HepG2 (cell line): Measurements from ENCODE around the gene GADD45B. TPM values are rescaled to one million over a fixed set of nuclear protein-coding genes. Genes with fewer than 3 reads are reported as not detected.

ENCODE experiments used
- ATAC-seq: fragments of 200-7000 bp; cut with Tn5 transposase; 3 replicates; pipeline ENCODE4 v1.9.1; 2020; ENCODE audit warnings: mild to moderate bottlenecking, moderate library complexity
- BruUV-seq: library from RNA; stranded (reverse); fragments of 400-500 nt; replicated peaks from 2 replicates; lab custom pipeline; 2021; lab: Mats Ljungman, UMichigan
- CTCF ChIA-PET: fragments of 300-600 bp; formaldehyde crosslinking; extraction: SDS; loops from one replicate; lab custom pipeline; 2021; ENCODE audit warnings: low total read pairs, inconsistent platforms, low intra/inter-chr PET ratio; lab: Yijun Ruan, JAX
- POLR2A ChIA-PET: fragments of 350-600 bp; sonication (Branson Sonifier 250); formaldehyde crosslinking; loops from one replicate; lab custom pipeline; 2020; ENCODE audit warnings: antibody characterized with exemption, inconsistent platforms; lab: Yijun Ruan, JAX
- DNase-seq: peaks from one replicate; pipeline ENCODE4 v3.0.0-alpha.2; 2015; ENCODE audit warnings: low spot score
- FAIRE-seq: peaks from 3 replicates; lab custom pipeline; 2011; peaks lifted over from hg19 to GRCh38; lab: Jason Lieb, UNC
- H2AFZ ChIP-seq: one replicate; pipeline ENCODE4 v1.6.1; 2011; ENCODE audit warnings: low read length, inconsistent platforms
- H3K27ac ChIP-seq: fragments of 300-600 bp; 3 replicates; pipeline ENCODE4 v1.8.0; 2011; ENCODE audit warnings: mixed run types, mild to moderate bottlenecking, mixed read lengths, low read length, inconsistent platforms; ENCODE audit not compliant: insufficient read depth; ENCODE audit errors: extremely low read length
- H3K27me3 ChIP-seq, 2 experiments: fragments of 200-600 bp in 1 of 2; 2 replicates in 1 of 2; 3 replicates in 1 of 2; pipeline versions ENCODE4 v1.6.0 to v1.8.0; 2011; ENCODE audit warnings: low read length in 2 of 2, mild to moderate bottlenecking in 2 of 2, moderate library complexity in 2 of 2, inconsistent platforms in 1 of 2; ENCODE audit not compliant: insufficient read depth in 2 of 2, control insufficient read depth in 1 of 2
- H3K36me3 ChIP-seq, 2 experiments: fragments of 200-600 bp in 1 of 2; replicated peaks in 1 of 2; 2 replicates in 1 of 2; 3 replicates in 1 of 2; pipeline versions ENCODE4 v1.5.1 to v1.8.0; 2011; ENCODE audit warnings: low read length in 2 of 2, inconsistent platforms in 1 of 2; ENCODE audit not compliant: insufficient read depth in 2 of 2, control insufficient read depth in 1 of 2
- H3K4me1 ChIP-seq: 2 replicates; pipeline ENCODE4 v1.5.1; 2012; ENCODE audit warnings: low read length, inconsistent platforms; ENCODE audit not compliant: insufficient read depth
- H3K4me2 ChIP-seq: 2 replicates; pipeline ENCODE4 v1.6.0; 2011; ENCODE audit warnings: low read depth, low read length, inconsistent platforms
- H3K4me3 ChIP-seq, 3 experiments: fragments of 200-600 bp in 1 of 3; sonication (generic), shearing (Covaris generic) in 1 of 3; replicated peaks in 1 of 3; 2 replicates each; pipeline ENCODE4 v1.5.1; 2011 to 2016; ENCODE audit warnings: low read length in 3 of 3, inconsistent platforms in 2 of 3, low read depth in 2 of 3, mild to moderate bottlenecking in 2 of 3, control low read depth in 1 of 3, mixed read lengths in 1 of 3; ENCODE audit not compliant: insufficient read depth in 1 of 3
- H3K79me2 ChIP-seq: one replicate; pipeline ENCODE4 v1.6.1; 2011; ENCODE audit warnings: low read length, inconsistent platforms; ENCODE audit not compliant: insufficient read depth
- H3K9ac ChIP-seq: 2 replicates; pipeline ENCODE4 v1.6.0; 2011; ENCODE audit warnings: mild to moderate bottlenecking, low read depth, low read length, inconsistent platforms; ENCODE audit not compliant: insufficient read depth
- H3K9me3 ChIP-seq: 2 replicates; pipeline ENCODE4 v1.5.1; 2012; ENCODE audit warnings: mild to moderate bottlenecking, low read length
- H4K20me1 ChIP-seq: 2 replicates; pipeline ENCODE4 v1.6.0; 2011; ENCODE audit warnings: inconsistent platforms, mild to moderate bottlenecking, low read length, moderate library complexity; ENCODE audit not compliant: insufficient read depth
- ETS1 ChIP-seq: sonication (generic); formaldehyde crosslinking; IDR thresholded peaks from 2 replicates; pipeline ENCODE4 v1.4.0; 2020; ENCODE audit warnings: missing genetic modification reagents
- FOSL2 ChIP-seq: sonication (generic); formaldehyde crosslinking; IDR thresholded peaks from 2 replicates; pipeline ENCODE4 v1.4.0; 2020; ENCODE audit warnings: missing genetic modification reagents
- FOXK1 ChIP-seq: sonication (generic); formaldehyde crosslinking; IDR thresholded peaks from 2 replicates; pipeline ENCODE4 v1.4.0; 2020; ENCODE audit warnings: low read depth, missing genetic modification reagents, borderline replicate concordance
- HNF1A ChIP-seq, 2 experiments: sonication (generic) in 1 of 2; formaldehyde crosslinking in 1 of 2; IDR thresholded peaks; 2 replicates each; pipeline versions ENCODE4 v1.4.0 to v1.6.1; 2016 to 2020; ENCODE audit warnings: borderline replicate concordance in 1 of 2, low read depth in 1 of 2, mild to moderate bottlenecking in 1 of 2, missing genetic modification reagents in 1 of 2
- SMAD3 ChIP-seq: sonication (generic); formaldehyde crosslinking; IDR thresholded peaks from 2 replicates; pipeline ENCODE4 v1.4.0; 2020; ENCODE audit warnings: missing genetic modification reagents
- SOX13 ChIP-seq, 3 experiments: fragments of 450-650 bp in 1 of 3; sonication (generic) in 1 of 3; formaldehyde crosslinking in 1 of 3; IDR thresholded peaks in 2 of 3; conservative IDR thresholded peaks in 1 of 3; 2 replicates each; pipeline versions ENCODE4 v1.5.0 to v1.6.1; 2016 to 2020; ENCODE audit warnings: antibody characterized with exemption in 1 of 3, mild to moderate bottlenecking in 1 of 3, missing compliant biosample characterization in 1 of 3, missing genetic modification reagents in 1 of 3, moderate library complexity in 1 of 3
- STAG1 ChIP-seq: sonication (generic); formaldehyde crosslinking; IDR thresholded peaks from 2 replicates; pipeline ENCODE4 v1.4.0; 2020; ENCODE audit warnings: missing genetic modification reagents
- THYN1 ChIP-seq: sonication (generic); formaldehyde crosslinking; IDR thresholded peaks from 2 replicates; pipeline ENCODE4 v1.8.1; 2023; ENCODE audit warnings: low read depth, mild to moderate bottlenecking, moderate library complexity, missing genetic modification reagents, borderline replicate concordance
- YEATS2 ChIP-seq: sonication (generic); formaldehyde crosslinking; IDR thresholded peaks from 2 replicates; pipeline ENCODE4 v1.4.0; 2020; ENCODE audit warnings: missing genetic modification reagents, borderline replicate concordance
- ZNF503 ChIP-seq: sonication (generic); formaldehyde crosslinking; IDR thresholded peaks from 2 replicates; pipeline ENCODE4 v1.4.0; 2020; ENCODE audit warnings: missing genetic modification reagents
- ZNF747 ChIP-seq: sonication (generic); formaldehyde crosslinking; IDR thresholded peaks from 2 replicates; pipeline ENCODE4 v1.8.1; 2023; ENCODE audit warnings: missing genetic modification reagents, mild to moderate bottlenecking, borderline replicate concordance
- WGBS: methylation state at CpG from one replicate; pipeline ENCODE4 v1.1.6; 2017; ENCODE audit warnings: low lambda C conversion rate; 5-methylcytosine and 5-hydroxymethylcytosine counted together
- in situ Hi-C: cut with HindIII; loops from 2 replicates; pipeline ENCODE4 v1.10.0; 2017; ENCODE audit warnings: low pct_unique_long_range_greater_than_20kb; ENCODE audit not compliant: extremely low pct_ligation_motif_present
- intact Hi-C: fragments of 100-400 bp; cut with micrococcal nuclease; formaldehyde crosslinking; loops from one replicate; pipeline ENCODE4 v1.10.0; 2022; ENCODE audit not compliant: unreplicated experiment
- polyA plus RNA-seq, 8 experiments: library from polyadenylated mRNA; depleted of rRNA in 3 of 8; stranded (reverse) in 7 of 8; unstranded in 1 of 8; fragments of >200 nt; fragmentation: Illumina TruSeq in 4 of 8; extraction: Trizol in 4 of 8; gene quantifications; 2 replicates each; pipeline versions ENCODE4 v1.2.1 to v1.2.3, GENCODE V29; 2011 to 2016; ENCODE audit warnings: low read depth in 4 of 8, missing spikeins in 1 of 8, mixed read lengths in 1 of 8; ENCODE audit not compliant: insufficient read depth in 1 of 8
- total RNA-seq, 5 experiments: library from RNA; depleted of rRNA; stranded (reverse); fragments of >200 nt; fragmentation: Illumina TruSeq; extraction: Trizol; gene quantifications; 2 replicates each; pipeline ENCODE4 v1.2.3, GENCODE V29; 2016; ENCODE audit warnings: low read depth in 1 of 5

Gene GADD45B
- total and polyA plus RNA-seq, 2 of the 13 experiments (the other 11 are each of a cell fraction or from before 2014, with no cell fraction given) = 4.6 to 34.1 TPM

DNA sequence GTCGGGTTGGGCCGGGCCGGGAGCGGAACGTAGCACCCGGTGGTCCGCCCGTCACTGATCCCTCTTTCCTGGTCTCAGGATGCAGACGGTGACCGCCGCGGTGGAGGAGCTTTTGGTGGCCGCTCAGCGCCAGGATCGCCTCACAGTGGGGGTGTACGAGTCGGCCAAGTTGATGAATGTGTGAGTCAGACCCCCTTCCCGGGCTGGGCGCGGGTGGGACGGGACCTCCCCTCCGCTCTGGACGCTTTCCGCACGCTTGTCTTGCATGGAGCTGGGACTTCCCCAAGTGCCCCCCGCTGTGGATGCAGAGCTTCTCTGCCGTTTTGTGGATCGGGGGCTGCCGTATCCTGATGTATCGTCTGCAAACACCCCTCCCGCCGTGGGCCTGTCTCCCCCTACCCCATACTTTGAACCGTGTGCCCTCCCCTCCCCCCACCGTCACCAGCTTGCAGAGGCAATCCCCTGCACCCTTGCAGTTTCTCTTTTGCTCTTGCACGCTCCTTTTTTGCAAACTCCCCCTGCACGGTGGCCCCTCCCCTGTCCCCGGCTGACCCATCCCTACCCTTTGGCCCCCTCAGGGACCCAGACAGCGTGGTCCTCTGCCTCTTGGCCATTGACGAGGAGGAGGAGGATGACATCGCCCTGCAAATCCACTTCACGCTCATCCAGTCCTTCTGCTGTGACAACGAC, 669 bp downstream of the GADD45B start (continued):
- TF ChIP-seq HNF1A (IDR thresholded peaks at IDR 0.05; ENCODE audit: low read depth) = no peak
- 0 out of 2 replicates have a peak, but pooled peaks have one; percentile 0 for TF ChIP-seq HNF1A (CRISPR knock-in tag; IDR thresholded peaks at IDR 0.05; ENCODE audit: borderline replicate concordance)
- TF ChIP-seq SMAD3 (CRISPR knock-in tag) = no peak
- TF ChIP-seq STAG1 (CRISPR knock-in tag) = peak; percentile 6
- no peak for TF ChIP-seq THYN1 (CRISPR knock-in tag)

GRCh38 chr19:2477141-2477710, 1.3 kb downstream of the GADD45B start:
- no peak overlapping the region for H2AFZ ChIP-seq
- WGBS = 37% methylated on average over 9 of the region's 27 CpGs
- H3K36me3 ChIP-seq = no peaks in the 10 kb centered on the region; a peak in 1 of 5 replicates
- ATAC-seq = peak; percentile 11
- FAIRE-seq = no peak
- H3K79me2 ChIP-seq = peaks cover 14% of the 10 kb centered on the region
- POLR2A ChIA-PET = interaction anchor here (1.0 to 5.9 kb wide), 38 partner anchors 9 to 390 kb away, joined by 3 to 199 read pairs (median 18); partner anchors contain the start of genes LMNB2, TIMM13 and ZNF556
- DNase-seq = no peak
- peak overlapping the region; percentile 92 to 100 (median 98) for H3K4me3 ChIP-seq
- H3K27ac ChIP-seq = no peak overlapping the region
- peaks cover 28% of the 10 kb centered on the region; the same call in 1 of the 2 replicates for H4K20me1 ChIP-seq
- CTCF ChIA-PET = no interaction called here
- peaks cover 33% of the 10 kb centered on the region for H3K4me1 ChIP-seq
- in situ Hi-C loops (loop anchor here (5.0 kb wide), 2 partner anchors 65 to 135 kb away; no protein-coding TSS in a partner anchor), intact Hi-C loops (loop anchor here (5.0 kb wide), 2 partner anchors 50 to 65 kb away; no protein-coding TSS in a partner anchor)
- no peaks in the 10 kb centered on the region for H3K9me3 ChIP-seq
- H3K27me3 ChIP-seq = no peaks in the 10 kb centered on the region; a peak in 2 of 5 replicates
- no TSS peak for BruUV-seq
- peak overlapping the region; percentile 91; the same call in 1 of the 2 replicates for H3K9ac ChIP-seq
- H3K4me2 ChIP-seq = peak overlapping the region; percentile 81
- TF ChIP-seq ZNF503 (no peak), ZNF747 (CRISPR knock-in tag) (peak; percentile 21; the same call in 1 of the 2 replicates), FOXK1 (0 out of 2 replicates have a peak, but pooled peaks have one; percentile 24), ETS1 (no peak), FOSL2 (peak; percentile 66), SOX13 (IDR thresholded peaks at IDR 0.05) (no peak), SOX13 (CRISPR knock-in tag; conservative IDR thresholded peaks at IDR 0.05 in 1 of 2, IDR thresholded peaks at IDR 0.05 in 1 of 2) (no peak), YEATS2 (CRISPR knock-in tag) (no peak)
